HCEC 1CT (cell line): ENCODE results near the gene CYP27A1.

ENCODE experiments used
- DNase-seq: peaks from one replicate; pipeline ENCODE4 v3.0.0-alpha.2; 2017

Gene CYP27A1

DNA sequence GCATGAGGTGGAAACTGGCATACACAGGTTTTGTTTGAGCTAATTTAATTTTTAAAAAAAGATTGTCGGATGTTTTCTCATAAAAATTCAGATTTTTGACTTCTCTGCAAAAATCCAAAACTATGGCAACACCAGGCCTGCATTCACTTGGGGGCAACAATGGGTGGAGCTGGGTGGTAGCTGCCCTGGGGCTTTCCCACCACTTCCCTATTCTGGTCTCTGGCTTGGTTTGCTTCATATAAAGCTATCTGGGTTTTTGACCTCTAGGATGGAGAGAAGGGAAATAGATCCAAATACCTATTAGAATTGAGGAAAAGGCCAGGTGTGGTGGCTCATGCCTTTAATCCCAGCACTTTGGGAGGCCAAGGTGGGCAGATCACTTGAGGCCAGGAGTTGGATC is 5.5 kb upstream of the CYP27A1 start:
- no peak for DNase-seq

DNA sequence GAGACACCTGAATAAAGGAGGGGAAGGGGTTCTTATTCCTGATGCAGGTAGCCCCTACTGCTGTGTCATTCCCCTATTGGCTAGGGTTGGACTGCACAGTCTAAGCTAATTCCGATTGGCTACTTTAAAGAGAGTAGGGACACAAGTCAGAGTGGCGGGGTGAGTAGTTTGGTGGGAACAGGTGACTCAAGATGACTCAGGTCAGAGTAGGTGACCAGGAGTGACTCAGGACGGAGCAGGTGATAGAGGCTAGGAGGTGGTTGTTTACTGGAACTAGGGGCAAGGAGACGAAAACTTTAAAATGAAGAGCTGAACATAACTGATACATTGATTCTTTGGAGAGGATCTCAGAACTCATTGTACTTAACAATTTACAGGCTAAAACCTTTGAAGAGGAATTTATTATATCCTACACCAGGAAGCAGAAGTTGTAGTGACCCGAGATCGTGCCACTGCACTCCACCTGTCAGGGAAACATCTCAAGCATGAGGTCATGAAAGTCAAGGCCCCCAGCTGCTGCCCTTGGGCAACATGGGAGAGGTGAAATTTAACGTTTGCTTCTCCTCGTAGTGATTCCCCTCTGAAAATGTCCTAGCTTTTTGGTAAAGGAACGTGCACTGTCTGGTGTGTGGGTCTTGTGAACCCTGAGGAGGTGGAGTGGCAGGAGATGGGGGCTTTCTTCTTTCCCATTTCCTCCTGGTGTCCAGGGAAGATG is 4.5 kb upstream of the CYP27A1 start:
- no peak for DNase-seq

DNA sequence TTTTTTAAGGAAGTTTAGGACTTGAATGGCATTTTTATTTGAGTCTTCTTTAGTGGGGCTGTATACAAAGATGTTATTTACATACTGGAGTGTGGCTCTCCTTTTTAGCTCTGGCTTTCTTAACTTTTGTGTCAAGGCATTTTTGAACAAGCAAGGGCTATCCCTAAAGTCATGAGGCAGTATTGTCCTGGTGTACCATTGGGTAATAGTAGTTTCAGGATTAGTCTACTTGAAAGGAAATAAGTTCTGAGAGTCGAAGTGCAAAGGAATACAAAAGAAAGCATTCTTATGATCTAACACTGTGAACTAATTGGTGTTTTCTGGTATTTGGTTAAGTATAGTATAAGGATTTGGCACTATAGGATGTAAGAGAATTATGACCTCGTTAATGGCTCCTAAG is 1.9 kb upstream of the CYP27A1 start:
- no peak for DNase-seq

DNA sequence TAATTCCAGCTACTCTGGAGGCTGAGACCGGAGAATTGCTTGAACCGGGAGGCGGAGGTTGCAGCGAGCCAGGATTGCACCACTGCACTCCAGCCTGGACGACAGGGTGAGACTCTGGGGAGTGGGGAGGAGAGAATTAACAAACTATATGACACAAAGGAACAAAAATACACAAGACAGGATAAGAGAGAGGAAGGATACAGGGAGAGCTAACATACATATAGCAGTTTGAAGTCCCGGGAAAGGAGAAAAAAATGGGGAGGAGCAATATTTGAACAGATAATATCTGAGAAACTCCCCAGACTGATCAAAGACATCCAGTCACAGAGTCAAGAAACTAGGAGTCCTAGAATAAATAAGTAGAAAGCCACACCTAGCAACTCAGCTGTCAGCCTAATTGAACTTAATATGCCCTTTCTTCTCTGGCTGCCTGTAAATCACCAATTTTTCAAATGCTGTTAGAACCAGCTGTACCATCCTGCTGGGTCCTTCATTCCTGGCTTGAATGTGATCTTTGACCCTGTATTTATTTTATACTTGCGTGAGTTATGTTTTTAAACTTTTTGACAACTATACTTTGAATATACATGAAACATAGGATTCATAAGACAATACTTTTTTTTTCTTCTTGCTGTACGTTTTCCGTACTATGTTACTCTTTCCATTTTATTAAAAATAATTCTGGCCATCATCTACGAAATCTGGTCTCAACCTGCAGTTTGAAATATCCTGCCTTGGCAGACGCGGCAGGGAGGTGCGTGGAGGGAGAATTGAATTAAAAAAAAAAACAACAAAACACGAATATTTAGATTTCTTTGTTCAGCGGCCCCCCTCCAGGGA is 876 bp upstream of the CYP27A1 start:
- no peak for DNase-seq

DNA sequence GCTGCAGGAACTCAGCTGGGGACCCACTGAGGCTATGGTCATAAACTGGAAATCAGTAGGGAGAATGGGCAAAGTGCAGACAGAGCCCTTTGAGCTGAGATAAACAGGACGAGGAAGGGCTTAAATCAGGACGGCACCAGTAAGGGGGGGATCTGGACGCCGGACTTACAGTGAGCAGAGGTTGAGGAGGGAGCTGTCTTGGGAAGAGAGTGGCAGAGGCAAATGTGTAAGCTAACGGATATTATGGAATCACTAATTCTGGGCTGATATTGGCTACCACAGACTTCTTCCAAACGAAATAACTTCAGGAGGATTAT is 539 bp downstream of the CYP27A1 start:
- no peak for DNase-seq

DNA sequence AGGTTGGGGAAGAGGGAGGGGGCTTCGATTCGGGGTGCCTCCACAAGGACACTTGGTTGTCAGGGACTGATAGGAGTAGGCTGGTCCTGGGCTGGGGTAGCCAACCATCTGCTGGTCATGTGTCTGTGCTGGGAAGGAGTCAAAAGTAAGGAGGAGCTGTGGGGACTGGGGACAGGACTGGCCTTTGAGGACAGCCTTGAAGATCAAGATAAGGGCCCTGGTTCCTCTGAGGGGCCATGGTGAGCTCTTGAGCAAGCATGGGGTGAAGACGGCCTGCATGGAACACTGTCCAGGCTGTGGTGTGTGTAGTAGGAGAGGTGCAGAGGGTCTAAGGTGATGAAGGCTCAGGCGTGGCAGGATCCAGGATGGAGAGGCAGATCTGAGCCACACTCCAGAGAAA is 1.7 kb downstream of the CYP27A1 start:
- DNase-seq: no peak

DNA sequence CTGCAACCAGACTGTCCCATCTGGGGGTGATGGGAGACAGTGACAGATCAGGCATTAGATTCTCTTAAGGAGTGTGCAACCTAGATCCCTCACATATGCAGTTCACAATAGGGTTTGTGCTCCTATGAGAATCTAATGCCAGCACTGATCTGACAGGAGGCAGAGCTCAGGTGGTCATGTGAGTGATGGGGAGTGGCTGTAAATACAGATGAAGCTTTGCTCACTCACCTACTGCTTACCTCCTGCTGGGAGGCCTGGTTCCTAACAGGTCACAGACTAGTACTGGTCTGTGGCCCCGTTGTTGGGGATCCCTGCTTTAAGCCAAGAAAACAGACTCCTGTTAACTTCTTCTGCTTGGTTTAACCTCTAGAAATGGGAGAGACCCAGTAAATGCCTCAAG is 3.2 kb downstream of the CYP27A1 start:
- DNase-seq: no peak

DNA sequence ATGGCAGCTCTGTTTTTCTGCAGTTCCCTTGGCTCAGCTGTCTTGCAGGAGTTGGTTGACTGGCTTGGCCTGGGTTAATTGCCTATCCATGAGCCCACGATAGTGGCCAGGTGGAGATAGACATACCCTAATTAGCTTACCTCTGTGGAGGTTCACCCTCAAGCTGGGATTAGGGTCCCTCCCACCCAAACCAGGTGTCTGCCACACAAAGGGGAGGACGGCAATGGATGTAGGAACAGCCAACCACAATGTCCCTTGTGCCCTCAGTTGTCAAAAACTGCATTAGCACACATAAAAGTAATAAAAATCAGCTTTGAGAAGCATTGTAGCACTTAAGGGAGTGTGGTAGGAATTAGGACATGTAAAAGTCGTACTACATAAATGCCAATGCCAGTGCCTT is 4.2 kb downstream of the CYP27A1 start:
- DNase-seq: no peak

DNA sequence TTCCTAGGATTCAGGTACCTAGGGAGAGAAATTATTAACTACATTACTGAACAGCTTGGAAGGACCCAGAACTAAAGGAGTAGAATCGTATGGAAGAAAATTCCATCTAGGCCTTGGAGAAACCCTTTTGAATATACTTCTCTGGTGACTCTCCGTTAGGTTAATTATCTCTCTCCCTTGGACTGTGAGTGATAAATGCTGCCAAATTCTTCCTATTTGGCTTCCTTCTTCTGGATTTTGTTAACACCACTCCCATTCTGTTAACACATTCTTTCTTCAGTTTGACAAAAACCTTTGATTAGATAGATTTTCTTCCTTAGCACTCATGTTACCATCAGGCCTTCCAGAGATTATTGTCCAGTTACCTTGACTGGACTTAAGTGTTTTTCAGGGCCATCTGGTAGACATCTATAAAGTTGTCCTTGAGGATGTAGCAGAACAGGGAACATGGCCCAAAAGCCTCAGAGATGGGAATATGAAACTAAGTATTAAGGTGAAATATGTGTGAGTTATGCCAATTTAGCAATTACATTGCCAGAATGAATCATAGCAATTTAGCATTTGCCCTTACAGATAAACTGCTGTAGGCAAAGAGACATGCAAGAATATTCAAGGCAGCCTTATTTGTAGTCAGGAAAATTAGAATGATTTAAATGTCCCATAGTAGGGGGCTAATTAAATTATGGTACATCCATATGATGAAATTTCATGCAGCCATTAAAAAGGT is 6.7 kb downstream of the CYP27A1 start:
- no peak for DNase-seq

DNA sequence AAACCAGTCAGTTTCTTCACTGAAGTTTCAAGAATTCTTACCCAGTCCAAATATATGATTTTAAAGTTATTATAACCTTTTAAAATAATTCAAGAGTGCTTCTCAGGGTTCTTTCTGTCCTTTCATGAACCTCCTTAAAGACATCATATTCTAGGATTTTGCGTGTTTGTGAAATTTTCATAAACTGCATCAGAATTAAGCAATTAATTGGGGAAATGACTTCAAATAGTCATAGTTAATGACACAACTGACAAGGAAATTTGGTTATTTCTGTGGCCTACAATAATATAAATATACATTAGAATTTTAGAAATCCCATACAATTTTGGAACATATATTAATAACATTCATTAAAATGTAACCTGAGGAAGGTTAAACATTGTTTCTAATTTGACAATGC is 10.5 kb downstream of the CYP27A1 start:
- no peak for DNase-seq

DNA sequence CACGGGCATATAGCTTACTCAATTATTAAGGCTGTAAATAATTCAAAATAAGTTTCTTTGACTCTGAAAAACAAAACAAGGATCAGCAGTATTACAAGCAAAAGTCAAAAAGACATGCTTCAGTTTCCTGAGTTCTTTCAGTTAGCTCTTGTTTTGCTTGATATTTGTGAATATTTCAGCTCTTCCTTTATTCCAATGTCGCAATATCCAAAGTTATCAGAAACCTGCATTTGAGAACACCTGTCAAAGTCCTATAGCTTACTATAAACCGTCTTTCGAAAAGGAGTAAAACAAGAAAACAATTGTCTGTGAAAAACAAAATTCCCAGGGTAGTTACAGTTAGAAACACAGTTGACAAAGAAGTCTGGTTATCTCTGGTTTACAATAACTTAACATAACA is 14.7 kb downstream of the CYP27A1 start:
- DNase-seq: no peak

DNA sequence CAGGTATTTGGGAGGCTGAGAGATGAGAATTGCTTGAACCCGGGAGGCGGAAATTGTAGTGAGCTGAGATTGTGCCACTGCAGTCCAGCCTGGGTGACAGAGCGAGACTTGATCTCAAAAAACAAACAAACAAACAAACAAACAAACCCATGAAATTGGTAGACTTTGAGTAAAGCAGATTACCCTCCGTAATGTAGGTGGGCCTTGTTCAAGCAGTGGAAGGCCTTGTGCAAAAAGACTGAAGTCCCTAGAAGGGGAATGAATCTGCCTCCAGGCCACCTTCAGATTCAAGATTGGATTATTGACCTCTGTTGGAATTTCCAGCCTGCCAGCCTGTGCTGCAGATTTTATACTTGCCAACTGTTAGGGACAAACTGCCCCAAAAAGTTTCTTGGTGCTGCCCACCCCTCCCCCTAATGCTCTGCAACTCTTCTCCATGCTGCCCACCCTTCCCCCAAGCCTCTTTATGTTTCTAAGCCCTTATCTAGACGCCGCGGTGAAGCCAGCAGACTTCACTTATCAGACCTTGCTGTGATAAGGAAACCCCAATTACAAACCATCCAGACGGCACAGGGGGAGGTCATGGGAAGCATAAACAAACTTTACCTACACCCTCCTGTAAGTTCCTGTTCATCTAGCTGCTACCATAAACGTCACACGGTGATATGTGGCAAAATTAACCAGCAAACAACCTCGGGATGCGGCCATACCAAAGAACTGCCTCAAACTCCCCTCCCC is 17.0 kb downstream of the CYP27A1 start:
- no peak for DNase-seq

DNA sequence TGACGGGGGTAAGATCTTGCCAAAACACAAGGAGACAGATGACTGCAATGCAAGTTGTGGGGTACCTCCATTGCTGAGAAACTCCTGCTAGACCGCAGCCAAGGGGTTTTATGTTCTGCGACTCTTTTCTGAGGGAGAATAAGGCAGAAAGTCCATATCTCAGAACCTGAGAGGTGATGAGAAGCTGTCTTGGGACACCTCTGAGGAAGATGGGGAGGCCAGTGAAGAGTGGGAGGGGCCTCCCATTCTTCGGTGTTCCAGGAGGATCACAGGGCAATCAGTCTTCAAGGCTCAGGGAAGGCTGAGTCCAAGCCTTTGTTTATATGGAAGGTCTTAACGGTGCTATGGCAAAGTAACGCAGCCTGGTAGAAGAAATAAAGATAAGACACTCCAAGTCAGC is 18.0 kb downstream of the CYP27A1 start:
- DNase-seq: no peak

DNA sequence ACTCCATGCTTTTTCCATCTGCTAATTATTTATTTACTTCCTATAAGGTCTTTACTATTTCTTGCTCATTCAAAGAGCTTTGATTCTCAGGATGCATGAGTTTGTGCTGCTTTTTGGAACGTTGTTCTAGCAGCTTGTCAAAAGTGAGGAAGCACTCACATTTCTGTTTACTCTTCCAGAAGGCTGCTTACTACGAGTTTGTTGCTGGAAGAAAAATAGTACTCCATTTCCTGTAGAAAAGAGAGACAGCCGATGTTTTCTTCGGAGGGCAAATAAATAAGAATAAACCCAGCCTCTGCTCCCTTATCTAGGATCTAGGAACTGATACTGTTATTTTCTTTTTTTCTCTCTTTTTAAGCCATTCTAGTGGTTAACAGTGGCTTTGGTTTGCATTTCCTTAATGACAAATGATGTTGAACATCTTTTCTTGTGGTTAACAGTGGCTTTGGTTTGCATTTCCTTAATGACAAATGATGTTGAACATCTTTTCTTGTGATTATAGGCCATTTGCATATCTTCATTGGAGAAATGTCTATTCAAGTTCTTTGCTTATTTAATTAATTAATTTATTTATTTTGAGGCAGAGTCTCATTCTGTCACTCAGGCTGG is 20.5 kb downstream of the CYP27A1 start:
- no peak for DNase-seq

DNA sequence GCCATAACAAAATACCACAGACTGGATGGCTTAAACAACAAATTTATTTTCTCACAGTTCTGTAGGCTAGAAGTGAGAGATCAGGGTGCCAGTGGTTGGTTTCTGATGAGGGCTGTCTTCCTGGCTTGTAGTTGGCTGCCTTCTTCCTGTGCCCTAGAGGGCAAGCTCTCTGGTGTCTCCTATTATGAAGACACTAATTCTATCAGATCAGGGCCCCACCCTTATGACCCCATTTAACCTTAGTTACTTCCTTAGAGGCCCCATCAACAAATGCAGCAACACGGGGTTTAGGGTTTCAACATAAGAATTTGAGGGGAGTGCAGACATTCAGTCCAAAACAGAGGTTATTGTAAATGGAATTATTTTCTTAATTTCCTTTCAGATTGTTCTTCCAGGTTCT is 22.9 kb downstream of the CYP27A1 start:
- DNase-seq: no peak

DNA sequence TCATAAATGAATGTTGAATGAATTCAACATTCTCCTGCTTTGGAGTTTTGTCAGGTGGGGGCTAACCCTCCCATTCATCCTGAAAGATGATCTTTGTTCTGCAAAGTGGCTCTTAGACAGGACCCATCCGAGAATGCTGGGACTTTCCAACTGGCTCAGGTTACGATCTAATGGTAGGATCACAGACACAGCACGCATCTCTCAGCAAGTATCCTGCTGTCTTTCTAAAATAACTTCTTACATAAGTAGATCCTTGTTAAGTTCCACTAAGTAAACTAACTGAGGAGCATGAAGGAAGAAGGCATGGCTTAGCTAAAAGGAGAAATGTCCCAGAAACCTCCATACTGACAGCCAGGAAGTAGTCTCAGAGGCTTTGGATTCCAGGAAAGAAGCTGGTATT is 23.7 kb downstream of the CYP27A1 start:
- peak; percentile 22 for DNase-seq

DNA sequence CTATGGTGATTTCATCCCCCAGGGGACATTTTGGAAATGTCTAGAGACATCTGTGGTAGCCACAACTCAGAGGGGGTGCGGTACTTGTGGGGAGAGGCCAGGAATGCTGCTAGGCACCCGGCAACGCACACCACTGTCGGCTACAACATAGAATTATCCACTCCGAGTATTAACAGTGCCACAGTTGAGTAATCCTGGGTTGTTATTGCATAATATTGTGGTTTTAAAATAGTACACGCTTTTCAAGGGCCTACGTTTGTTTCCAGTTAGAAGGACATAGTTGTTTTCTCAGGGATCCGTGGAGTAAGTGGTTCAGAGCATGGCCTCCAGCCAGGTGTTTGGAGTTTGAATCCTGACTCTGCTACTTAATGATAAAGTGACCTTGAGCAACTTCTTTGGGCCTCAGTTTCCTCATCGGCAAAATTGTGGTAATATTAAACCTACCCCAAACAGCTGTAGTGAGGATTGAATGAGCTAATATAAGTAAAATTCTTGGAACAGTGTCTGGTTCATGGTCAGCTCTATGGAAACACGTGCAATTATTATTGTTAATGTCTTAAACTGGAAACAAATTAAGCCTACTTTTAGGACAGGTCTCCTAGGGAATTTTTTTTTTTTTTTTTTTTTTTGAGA is 24.5 kb downstream of the CYP27A1 start:
- peak; percentile 96 for DNase-seq

DNA sequence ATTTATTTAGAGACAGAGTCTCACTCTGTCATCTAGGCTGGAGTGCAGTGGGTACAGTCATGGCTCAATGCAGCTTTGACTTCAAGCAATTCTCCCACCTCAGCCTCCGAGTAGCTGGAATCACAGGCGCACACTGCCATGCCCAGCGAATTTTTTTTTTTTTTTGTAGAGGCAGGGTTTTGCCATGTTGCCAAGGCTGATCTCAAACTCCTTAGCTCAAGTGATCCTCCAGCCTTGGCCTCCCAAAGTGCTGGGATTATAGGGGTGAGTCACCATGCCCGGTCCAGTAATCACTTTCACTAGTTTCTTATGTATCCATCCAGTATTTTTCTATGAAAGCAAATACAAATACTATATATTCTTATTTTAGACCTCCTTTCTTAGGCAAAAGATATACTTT is 25.7 kb downstream of the CYP27A1 start:
- peak; percentile 32 for DNase-seq

DNA sequence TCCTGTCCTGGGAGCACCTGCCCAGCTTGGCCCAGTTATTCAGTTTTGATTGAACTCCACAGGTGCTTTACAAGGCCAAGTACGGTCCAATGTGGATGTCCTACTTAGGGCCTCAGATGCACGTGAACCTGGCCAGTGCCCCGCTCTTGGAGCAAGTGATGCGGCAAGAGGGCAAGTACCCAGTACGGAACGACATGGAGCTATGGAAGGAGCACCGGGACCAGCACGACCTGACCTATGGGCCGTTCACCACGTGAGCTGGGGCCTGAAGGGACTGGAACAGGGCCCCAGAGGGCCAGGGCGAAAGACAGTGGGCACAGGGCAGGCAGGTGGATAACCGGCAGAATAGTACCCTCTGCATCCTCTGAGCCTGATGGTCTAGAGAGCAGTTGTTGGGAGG is 27.6 kb downstream of the CYP27A1 start:
- DNase-seq: no peak

DNA sequence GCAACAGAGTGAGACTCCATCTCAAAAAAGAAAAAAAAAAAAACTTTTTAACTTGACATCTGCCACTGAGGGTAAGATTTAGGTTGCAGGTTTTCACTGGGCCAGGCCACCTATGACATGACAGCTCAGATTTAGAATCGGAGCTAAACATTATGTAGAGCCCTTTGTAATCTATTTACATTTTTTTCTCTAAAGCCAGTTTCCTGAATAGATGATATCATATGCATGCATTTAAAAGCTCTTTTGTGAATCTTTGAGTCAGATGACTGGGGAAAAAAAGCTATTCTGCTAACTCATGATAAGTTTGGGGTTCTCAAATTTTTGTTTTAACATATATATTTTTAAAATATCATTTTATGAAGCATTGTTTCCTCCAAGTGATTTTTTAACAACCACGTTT is 28.3 kb downstream of the CYP27A1 start:
- no peak for DNase-seq

DNA sequence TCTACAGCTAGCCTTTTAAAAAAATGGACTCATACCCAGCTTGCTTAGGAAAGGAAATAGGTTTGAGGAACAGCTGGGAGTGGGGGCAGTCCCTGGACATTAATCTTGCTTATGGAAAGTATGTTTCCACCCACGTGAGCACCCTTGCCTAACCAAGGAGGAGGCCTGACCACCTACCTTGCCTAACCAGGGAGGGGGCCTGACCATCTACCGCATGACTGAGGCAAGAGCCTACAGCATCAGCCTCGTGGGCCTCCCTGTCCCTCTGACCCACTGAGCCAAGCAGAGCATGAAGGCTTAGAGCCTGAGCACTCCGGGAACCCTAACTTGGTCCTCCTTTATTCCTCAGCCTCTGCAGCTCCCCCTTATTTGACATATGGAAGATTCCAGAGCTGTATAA is 29.4 kb downstream of the CYP27A1 start:
- DNase-seq: peak; percentile 7

DNA sequence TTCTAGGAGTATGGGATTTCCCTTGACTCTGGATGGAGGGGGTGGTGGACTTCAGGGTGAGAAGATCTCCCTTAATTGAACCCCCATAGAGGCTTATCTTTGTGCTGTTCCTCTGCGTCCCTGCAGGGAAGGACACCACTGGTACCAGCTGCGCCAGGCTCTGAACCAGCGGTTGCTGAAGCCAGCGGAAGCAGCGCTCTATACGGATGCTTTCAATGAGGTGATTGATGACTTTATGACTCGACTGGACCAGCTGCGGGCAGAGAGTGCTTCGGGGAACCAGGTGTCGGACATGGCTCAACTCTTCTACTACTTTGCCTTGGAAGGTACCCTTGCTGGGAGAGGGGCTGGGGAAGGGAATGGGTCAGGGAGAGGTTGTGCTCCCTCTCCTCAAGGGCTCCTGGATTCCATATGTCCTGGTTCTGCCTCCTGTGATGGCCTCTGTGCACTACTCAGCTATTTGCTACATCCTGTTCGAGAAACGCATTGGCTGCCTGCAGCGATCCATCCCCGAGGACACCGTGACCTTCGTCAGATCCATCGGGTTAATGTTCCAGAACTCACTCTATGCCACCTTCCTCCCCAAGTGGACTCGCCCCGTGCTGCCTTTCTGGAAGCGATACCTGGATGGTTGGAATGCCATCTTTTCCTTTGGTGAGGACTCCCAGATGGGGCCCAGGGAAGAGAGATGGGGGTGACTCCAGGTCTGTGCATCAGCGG is 30.3 kb downstream of the CYP27A1 start:
- DNase-seq: no peak
